BE2C (cell line): ENCODE data around the gene FOXO1.

Experiments used
- DNase-seq: peaks from one replicate; pipeline ENCODE4 v3.0.0-alpha.2; 2020
- H3K27me3 ChIP-seq: fragments of 250-450 bp; sonication (Bioruptor Pico); 2 replicates; pipeline ENCODE4 v1.5.1; 2020; ENCODE audit warnings: mild to moderate bottlenecking
- H3K36me3 ChIP-seq: fragments of 250-450 bp; sonication (Bioruptor Pico); 2 replicates; pipeline ENCODE4 v1.5.1; 2020; ENCODE audit warnings: mild to moderate bottlenecking
- H3K4me1 ChIP-seq: fragments of 250-450 bp; sonication (Bioruptor Pico); 2 replicates; pipeline ENCODE4 v1.5.1; 2020
- H3K4me3 ChIP-seq: 2 replicates; pipeline ENCODE4 v1.5.1; 2011; ENCODE audit warnings: low read depth, low read length
- H3K9me3 ChIP-seq: fragments of 250-450 bp; sonication (Bioruptor Pico); 2 replicates; pipeline ENCODE4 v1.5.1; 2020
- TF ChIP-seq, protein P1 (sequence below): IDR thresholded peaks from 2 replicates; pipeline ENCODE4 v1.5.1; 2012; ENCODE audit warnings: mild to moderate bottlenecking, low read depth, low read length

FOXO1 gene

DNA sequence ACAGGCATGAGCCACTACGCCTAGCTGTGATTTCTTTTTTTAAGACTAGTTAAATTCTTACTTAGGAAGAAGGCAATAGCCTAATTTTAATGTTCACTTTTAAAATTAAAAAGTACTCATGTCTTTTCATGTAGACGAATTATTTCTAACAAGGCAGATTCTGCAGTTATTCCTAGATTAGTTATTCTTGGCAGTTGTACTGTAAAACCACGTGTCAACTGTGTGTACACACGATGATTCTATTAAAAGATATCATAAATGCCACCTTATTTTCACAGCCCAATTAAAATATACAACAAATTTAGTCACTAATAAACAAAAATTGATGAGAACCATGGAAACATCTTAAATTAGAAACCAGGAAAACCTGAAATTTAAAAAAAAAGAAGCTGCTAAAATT lies 10.6 kb upstream of the FOXO1 start:
- no peak for DNase-seq
- Histone ChIP-seq H3K4me3 (no peak overlapping the region), H3K27me3 (no peaks in the 10 kb centered on the region), H3K9me3 (no peaks in the 10 kb centered on the region), H3K36me3 (no peaks in the 10 kb centered on the region), H3K4me1 (peaks cover 7% of the 10 kb centered on the region)
- TF ChIP-seq, protein P1, sequence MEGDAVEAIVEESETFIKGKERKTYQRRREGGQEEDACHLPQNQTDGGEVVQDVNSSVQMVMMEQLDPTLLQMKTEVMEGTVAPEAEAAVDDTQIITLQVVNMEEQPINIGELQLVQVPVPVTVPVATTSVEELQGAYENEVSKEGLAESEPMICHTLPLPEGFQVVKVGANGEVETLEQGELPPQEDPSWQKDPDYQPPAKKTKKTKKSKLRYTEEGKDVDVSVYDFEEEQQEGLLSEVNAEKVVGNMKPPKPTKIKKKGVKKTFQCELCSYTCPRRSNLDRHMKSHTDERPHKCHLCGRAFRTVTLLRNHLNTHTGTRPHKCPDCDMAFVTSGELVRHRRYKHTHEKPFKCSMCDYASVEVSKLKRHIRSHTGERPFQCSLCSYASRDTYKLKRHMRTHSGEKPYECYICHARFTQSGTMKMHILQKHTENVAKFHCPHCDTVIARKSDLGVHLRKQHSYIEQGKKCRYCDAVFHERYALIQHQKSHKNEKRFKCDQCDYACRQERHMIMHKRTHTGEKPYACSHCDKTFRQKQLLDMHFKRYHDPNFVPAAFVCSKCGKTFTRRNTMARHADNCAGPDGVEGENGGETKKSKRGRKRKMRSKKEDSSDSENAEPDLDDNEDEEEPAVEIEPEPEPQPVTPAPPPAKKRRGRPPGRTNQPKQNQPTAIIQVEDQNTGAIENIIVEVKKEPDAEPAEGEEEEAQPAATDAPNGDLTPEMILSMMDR: no peak

DNA sequence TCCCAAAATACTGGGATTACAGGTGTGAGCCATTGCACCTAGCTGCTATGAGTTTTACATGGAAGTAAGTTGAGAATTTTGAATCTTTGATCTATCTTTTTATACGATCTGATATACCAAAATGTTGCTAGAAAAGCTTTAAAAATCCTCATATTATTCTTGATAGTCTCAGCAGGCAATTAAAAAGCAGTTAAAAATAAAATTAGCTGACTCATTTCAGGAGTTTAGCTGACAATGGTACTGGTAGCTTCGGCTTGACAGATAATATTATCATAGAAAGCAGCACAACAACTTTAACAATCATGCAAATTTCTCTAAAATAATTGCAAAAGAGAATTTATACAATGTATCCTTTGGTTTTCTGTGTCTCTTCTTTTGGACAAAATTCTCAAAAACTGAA lies 9.6 kb upstream of the FOXO1 start:
- Histone ChIP-seq H3K27me3 (no peaks in the 10 kb centered on the region), H3K4me1 (peaks cover 3% of the 10 kb centered on the region), H3K9me3 (no peaks in the 10 kb centered on the region), H3K36me3 (no peaks in the 10 kb centered on the region), H3K4me3 (no peak overlapping the region)
- no peak for DNase-seq
- TF ChIP-seq, protein P1: no peak

DNA sequence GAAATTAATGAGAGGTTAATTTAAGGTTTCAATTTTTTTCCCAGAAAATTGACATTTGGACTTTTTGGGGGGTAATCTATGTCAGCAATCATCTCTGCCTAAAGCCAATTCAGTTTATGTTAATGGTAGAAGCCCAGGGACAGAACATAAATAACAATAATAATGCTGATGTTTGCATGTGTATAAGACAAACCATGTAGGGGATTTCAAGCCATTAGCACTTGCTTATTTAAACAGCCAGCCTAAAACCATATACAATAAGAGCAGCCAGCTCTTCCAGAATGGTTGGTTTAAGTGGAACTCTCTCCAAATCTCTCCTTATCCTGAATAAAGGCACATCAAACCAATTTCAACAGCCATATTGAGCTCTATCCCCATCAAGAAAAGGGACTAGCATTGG lies 7.0 kb upstream of the FOXO1 start:
- Histone ChIP-seq H3K36me3 (no peaks in the 10 kb centered on the region), H3K9me3 (no peaks in the 10 kb centered on the region), H3K27me3 (no peaks in the 10 kb centered on the region), H3K4me1 (no peaks in the 10 kb centered on the region), H3K4me3 (no peak overlapping the region)
- no peak for DNase-seq
- TF ChIP-seq, protein P1: no peak

DNA sequence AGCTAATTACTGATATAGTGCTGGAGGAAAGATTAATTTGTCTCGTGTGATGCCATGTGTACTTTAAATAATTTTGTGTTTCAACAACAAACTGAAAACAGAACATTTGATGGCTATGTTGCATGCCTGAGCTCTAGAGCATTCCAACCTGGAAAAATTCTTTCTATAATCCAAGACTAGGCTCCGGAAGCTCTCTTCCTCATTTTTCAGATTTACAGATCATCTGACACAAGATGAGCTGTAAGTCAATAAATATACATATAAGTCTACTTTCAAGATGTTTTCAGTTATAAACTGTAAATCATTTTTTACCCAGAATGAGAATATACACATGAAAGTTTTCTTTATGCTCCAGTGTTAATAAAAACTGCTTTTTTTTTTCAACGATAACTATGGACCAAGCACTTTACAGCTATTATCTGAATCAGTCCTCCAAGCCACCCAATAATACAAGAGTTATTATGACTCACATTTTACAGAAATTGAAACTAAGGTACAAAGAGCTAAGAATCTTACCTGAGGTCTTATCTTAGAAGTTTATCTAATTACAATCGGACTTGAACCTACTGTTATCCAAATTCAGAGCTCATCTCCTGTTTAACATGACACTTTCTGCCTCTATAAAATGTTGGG lies 6.4 kb upstream of the FOXO1 start:
- Histone ChIP-seq H3K27me3 (no peaks in the 10 kb centered on the region), H3K4me1 (no peaks in the 10 kb centered on the region)

DNA sequence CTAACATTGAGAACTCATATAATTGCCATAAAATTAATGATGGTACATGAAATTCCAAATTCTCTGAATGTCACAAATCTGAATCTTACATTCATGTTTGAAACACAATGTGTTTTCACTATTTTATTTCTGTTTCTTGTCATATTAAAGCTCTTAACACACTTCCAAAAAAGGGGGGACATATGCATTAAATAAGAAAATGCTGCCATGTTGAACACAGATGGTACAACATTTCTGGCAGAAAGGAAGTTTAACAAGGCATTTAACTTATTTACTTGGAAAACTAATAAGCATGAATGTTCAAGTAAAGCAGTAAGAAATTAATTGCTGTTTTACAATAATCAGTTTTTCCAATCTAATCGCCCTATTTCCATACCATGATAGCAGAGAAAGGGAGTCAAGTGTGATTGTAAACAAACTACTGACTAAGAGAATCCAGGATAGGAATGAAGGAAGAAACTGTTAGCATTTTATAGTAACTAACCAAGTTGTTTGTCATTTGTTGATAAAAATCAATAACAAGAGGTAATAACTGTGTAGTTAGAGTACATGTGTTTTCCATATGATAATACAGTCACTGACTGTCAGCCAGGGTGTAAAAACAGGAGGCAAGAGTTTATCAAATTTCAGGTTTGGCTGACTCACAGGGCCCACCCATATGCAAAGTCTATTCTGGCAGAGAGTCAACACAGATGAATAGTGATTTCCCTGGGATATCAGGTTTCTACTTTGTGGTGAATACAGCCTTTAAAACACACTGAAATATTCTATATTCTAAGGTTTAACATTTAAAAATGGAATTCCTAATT lies 5.7 kb upstream of the FOXO1 start:
- Histone ChIP-seq H3K36me3 (no peaks in the 10 kb centered on the region), H3K4me1 (no peaks in the 10 kb centered on the region), H3K9me3 (no peaks in the 10 kb centered on the region), H3K4me3 (no peak overlapping the region), H3K27me3 (peaks cover 5% of the 10 kb centered on the region)
- DNase-seq: peak; percentile 18
- TF ChIP-seq, protein P1: no peak

More for the DNA sequence above, 6.4 kb upstream of the FOXO1 start:
- Histone ChIP-seq H3K4me3 (no peak overlapping the region), H3K9me3 (no peaks in the 10 kb centered on the region), H3K36me3 (no peaks in the 10 kb centered on the region)
- no peak for DNase-seq
- TF ChIP-seq, protein P1: no peak

DNA sequence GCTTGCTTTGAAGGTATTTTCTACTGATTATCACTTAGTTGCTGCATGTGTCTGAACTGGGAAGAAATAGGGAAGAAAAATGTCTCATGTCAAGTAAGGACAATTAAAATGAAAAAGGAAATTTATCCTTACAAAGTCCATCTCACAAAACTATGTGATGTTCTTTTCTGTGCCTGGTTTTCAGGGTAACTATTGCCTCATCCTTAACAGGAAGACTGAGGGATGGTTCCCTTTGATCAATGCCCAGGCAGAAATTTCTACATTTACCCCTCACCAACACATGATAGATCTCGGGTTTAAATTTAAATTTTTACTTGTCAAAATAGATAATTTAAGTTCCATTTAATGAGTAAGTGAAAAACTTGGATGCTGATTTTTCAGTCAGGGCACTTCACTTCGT lies 3.9 kb upstream of the FOXO1 start:
- Histone ChIP-seq H3K27me3 (peaks cover 16% of the 10 kb centered on the region), H3K4me3 (no peak overlapping the region), H3K36me3 (no peaks in the 10 kb centered on the region), H3K4me1 (no peaks in the 10 kb centered on the region), H3K9me3 (no peaks in the 10 kb centered on the region)
- no peak for DNase-seq
- TF ChIP-seq, protein P1: no peak
